CD4-positive, alpha-beta T cell treated with Interleukin-1 beta for 1 hour (primary cell): ENCODE data around the gene PCDH8.
"Not testable (repeated sequence)": the region's sequence is repeated elsewhere in the genome, so short reads cannot be mapped to it uniquely, and the experiment has no call there.

Source experiments
- DNase-seq, 2 donors: peaks; one replicate each; pipeline ENCODE4 v3.0.0-alpha.2; 2020 to 2022

PCDH8 gene

GRCh38 chr13:52850396-52851136 is 2.1 kb upstream of the PCDH8 start:
- DNase-seq: peak in 1 of 2 donors; percentile 3

- no peak for DNase-seq
These were observed 1.6 kb upstream of the PCDH8 start for GRCh38 chr13:52850072-52850395.

GRCh38 chr13:52849291-52850071 is 1.0 kb upstream of the PCDH8 start:
- no peak for DNase-seq

GRCh38 chr13:52847682-52848432 is 583 bp downstream of the PCDH8 start:
- no peak for DNase-seq

- no peak for DNase-seq
These were observed 1.1 kb downstream of the PCDH8 start for GRCh38 chr13:52847322-52847681.

- DNase-seq: no peak
These were observed 1.7 kb downstream of the PCDH8 start for GRCh38 chr13:52846567-52847321.

- DNase-seq: no peak
These were observed 2.5 kb downstream of the PCDH8 start for GRCh38 chr13:52845766-52846566.

GRCh38 chr13:52845334-52845761 is 3.1 kb downstream of the PCDH8 start:
- DNase-seq: no peak

- DNase-seq: no peak
These were observed 3.6 kb downstream of the PCDH8 start for GRCh38 chr13:52844836-52845235.

GRCh38 chr13:52842441-52842840 is 6.0 kb downstream of the PCDH8 start:
- DNase-seq: no peak

- no peak for DNase-seq
These were observed 8.4 kb downstream of the PCDH8 start for GRCh38 chr13:52840066-52840465.

- no peak for DNase-seq
These were observed 9.9 kb downstream of the PCDH8 start for GRCh38 chr13:52838433-52839107.

GRCh38 chr13:52837850-52838249 is 10.6 kb downstream of the PCDH8 start:
- no peak for DNase-seq

GRCh38 chr13:52835071-52835839 is 13.2 kb downstream of the PCDH8 start:
- no peak for DNase-seq

GRCh38 chr13:52833296-52833875 is 15.1 kb downstream of the PCDH8 start:
- no peak for DNase-seq

GRCh38 chr13:52832313-52832712 is 16.1 kb downstream of the PCDH8 start:
- DNase-seq: no peak

- DNase-seq: no peak
These were observed 17.5 kb downstream of the PCDH8 start for GRCh38 chr13:52830946-52831345.

- DNase-seq: no peak
These were observed 20.6 kb downstream of the PCDH8 start for GRCh38 chr13:52827839-52828238.

- DNase-seq: not testable (repeated sequence)
These were observed 30.6 kb downstream of the PCDH8 start for GRCh38 chr13:52817886-52818285.

GRCh38 chr13:52815330-52815729 is 33.1 kb downstream of the PCDH8 start:
- no peak for DNase-seq
